ENCODE measurements around the gene PHF12. TPM values are rescaled to one million over a fixed set of nuclear protein-coding genes. Genes with fewer than 3 reads are reported as not detected.
A peak's percentile ranks its signal among the peaks of the same experiment; 100 is the strongest.

PHF12 gene
- total and polyA plus RNA-seq, 2 of the 13 experiments (the other 11 are each of a cell fraction or from before 2014, with no cell fraction given): 9.8 to 17.1 TPM

DNA sequence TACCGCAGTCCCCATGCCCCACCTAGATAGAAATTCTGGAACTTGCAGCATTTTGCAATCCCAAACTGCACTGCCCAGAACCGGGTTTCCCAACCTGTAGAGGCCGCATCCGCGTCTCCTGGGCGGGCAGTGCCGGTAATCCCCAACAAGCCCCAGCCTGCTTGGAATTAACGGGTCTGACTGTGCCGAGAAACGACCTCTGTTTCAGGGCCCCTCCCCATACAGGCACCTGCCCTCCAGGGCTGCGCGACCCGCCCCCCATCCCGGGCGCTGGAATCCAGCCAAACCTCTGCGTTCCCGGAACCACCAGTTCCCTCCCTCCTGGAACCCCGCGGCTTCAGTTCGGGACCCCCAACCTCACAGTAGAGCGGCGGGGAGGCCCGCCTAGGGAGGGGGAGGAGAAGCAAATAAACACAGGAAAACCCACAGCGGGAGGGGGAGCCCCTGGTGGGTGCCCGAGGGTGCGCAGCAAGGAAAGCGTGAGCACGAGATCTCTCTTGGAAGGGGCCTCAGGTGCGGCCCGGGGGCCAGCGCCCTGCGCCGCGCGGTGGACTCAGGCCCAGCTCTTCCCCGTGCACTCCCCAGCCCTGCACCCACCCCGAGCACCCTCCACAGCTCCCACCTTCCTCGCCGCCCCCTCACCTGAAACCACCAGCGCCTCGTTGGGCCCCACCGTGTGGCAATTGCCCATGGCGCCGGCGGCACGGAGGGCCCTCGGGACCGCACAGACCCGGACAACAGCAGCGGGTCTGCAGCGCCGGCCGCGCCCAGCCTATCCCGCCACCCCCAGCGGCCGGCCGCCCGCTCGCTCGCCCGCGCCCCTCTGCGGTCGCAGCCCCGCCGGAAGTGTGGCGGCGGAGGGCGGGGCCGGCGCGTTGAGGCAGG, 54.2 kb downstream of the PHF12 start, which contains the start of gene FLOT2 (continued):
- TF ChIP-seq, protein P1, sequence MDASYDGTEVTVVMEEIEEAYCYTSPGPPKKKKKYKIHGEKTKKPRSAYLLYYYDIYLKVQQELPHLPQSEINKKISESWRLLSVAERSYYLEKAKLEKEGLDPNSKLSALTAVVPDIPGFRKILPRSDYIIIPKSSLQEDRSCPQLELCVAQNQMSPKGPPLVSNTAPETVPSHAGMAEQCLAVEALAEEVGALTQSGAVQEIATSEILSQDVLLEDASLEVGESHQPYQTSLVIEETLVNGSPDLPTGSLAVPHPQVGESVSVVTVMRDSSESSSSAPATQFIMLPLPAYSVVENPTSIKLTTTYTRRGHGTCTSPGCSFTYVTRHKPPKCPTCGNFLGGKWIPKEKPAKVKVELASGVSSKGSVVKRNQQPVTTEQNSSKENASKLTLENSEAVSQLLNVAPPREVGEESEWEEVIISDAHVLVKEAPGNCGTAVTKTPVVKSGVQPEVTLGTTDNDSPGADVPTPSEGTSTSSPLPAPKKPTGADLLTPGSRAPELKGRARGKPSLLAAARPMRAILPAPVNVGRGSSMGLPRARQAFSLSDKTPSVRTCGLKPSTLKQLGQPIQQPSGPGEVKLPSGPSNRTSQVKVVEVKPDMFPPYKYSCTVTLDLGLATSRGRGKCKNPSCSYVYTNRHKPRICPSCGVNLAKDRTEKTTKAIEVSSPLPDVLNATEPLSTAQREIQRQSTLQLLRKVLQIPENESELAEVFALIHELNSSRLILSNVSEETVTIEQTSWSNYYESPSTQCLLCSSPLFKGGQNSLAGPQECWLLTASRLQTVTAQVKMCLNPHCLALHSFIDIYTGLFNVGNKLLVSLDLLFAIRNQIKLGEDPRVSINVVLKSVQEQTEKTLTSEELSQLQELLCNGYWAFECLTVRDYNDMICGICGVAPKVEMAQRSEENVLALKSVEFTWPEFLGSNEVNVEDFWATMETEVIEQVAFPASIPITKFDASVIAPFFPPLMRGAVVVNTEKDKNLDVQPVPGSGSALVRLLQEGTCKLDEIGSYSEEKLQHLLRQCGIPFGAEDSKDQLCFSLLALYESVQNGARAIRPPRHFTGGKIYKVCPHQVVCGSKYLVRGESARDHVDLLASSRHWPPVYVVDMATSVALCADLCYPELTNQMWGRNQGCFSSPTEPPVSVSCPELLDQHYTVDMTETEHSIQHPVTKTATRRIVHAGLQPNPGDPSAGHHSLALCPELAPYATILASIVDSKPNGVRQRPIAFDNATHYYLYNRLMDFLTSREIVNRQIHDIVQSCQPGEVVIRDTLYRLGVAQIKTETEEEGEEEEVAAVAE (CRISPR knock-in tag; IDR thresholded peaks at IDR 0.05; ENCODE audit: borderline replicate concordance): 0 out of 2 replicates have a peak, but pooled peaks have one; percentile 18
- TF ChIP-seq, protein P2, sequence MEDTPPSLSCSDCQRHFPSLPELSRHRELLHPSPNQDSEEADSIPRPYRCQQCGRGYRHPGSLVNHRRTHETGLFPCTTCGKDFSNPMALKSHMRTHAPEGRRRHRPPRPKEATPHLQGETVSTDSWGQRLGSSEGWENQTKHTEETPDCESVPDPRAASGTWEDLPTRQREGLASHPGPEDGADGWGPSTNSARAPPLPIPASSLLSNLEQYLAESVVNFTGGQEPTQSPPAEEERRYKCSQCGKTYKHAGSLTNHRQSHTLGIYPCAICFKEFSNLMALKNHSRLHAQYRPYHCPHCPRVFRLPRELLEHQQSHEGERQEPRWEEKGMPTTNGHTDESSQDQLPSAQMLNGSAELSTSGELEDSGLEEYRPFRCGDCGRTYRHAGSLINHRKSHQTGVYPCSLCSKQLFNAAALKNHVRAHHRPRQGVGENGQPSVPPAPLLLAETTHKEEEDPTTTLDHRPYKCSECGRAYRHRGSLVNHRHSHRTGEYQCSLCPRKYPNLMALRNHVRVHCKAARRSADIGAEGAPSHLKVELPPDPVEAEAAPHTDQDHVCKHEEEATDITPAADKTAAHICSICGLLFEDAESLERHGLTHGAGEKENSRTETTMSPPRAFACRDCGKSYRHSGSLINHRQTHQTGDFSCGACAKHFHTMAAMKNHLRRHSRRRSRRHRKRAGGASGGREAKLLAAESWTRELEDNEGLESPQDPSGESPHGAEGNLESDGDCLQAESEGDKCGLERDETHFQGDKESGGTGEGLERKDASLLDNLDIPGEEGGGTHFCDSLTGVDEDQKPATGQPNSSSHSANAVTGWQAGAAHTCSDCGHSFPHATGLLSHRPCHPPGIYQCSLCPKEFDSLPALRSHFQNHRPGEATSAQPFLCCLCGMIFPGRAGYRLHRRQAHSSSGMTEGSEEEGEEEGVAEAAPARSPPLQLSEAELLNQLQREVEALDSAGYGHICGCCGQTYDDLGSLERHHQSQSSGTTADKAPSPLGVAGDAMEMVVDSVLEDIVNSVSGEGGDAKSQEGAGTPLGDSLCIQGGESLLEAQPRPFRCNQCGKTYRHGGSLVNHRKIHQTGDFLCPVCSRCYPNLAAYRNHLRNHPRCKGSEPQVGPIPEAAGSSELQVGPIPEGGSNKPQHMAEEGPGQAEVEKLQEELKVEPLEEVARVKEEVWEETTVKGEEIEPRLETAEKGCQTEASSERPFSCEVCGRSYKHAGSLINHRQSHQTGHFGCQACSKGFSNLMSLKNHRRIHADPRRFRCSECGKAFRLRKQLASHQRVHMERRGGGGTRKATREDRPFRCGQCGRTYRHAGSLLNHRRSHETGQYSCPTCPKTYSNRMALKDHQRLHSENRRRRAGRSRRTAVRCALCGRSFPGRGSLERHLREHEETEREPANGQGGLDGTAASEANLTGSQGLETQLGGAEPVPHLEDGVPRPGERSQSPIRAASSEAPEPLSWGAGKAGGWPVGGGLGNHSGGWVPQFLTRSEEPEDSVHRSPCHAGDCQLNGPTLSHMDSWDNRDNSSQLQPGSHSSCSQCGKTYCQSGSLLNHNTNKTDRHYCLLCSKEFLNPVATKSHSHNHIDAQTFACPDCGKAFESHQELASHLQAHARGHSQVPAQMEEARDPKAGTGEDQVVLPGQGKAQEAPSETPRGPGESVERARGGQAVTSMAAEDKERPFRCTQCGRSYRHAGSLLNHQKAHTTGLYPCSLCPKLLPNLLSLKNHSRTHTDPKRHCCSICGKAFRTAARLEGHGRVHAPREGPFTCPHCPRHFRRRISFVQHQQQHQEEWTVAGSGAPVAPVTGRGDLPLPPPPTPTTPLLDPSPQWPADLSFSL (CRISPR knock-in tag; IDR thresholded peaks at IDR 0.05): no peak
- TF ChIP-seq ZNF230 (CRISPR knock-in tag; IDR thresholded peaks at IDR 0.05) (0 out of 2 replicates have a peak, but pooled peaks have one; percentile 61), ZNF543 (CRISPR knock-in tag; IDR thresholded peaks at IDR 0.05) (peak; percentile 42; the same call in 1 of the 2 replicates), TBX3 (IDR thresholded peaks at IDR 0.05; ENCODE audit: borderline replicate concordance) (no peak), HES4 (CRISPR knock-in tag; IDR thresholded peaks at IDR 0.05; ENCODE audit: borderline replicate concordance) (peak; percentile 82), RFXAP (CRISPR knock-in tag; IDR thresholded peaks at IDR 0.05; ENCODE audit: borderline replicate concordance) (peak; percentile 22; the same call in 1 of the 2 replicates), NKX3-1 (CRISPR knock-in tag; IDR thresholded peaks at IDR 0.05) (peak; percentile 81), GATAD2A (CRISPR knock-in tag; IDR thresholded peaks at IDR 0.05) (peak; percentile 30; the same call in 1 of the 2 replicates), EEA1 (CRISPR knock-in tag; IDR thresholded peaks at IDR 0.05; ENCODE audit: borderline replicate concordance) (peak; percentile 69; the same call in 1 of the 2 replicates)
- TF ChIP-seq, protein P3, sequence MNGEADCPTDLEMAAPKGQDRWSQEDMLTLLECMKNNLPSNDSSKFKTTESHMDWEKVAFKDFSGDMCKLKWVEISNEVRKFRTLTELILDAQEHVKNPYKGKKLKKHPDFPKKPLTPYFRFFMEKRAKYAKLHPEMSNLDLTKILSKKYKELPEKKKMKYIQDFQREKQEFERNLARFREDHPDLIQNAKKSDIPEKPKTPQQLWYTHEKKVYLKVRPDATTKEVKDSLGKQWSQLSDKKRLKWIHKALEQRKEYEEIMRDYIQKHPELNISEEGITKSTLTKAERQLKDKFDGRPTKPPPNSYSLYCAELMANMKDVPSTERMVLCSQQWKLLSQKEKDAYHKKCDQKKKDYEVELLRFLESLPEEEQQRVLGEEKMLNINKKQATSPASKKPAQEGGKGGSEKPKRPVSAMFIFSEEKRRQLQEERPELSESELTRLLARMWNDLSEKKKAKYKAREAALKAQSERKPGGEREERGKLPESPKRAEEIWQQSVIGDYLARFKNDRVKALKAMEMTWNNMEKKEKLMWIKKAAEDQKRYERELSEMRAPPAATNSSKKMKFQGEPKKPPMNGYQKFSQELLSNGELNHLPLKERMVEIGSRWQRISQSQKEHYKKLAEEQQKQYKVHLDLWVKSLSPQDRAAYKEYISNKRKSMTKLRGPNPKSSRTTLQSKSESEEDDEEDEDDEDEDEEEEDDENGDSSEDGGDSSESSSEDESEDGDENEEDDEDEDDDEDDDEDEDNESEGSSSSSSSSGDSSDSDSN (CRISPR knock-in tag; IDR thresholded peaks at IDR 0.05): peak; percentile 85
- TF ChIP-seq, protein P4, sequence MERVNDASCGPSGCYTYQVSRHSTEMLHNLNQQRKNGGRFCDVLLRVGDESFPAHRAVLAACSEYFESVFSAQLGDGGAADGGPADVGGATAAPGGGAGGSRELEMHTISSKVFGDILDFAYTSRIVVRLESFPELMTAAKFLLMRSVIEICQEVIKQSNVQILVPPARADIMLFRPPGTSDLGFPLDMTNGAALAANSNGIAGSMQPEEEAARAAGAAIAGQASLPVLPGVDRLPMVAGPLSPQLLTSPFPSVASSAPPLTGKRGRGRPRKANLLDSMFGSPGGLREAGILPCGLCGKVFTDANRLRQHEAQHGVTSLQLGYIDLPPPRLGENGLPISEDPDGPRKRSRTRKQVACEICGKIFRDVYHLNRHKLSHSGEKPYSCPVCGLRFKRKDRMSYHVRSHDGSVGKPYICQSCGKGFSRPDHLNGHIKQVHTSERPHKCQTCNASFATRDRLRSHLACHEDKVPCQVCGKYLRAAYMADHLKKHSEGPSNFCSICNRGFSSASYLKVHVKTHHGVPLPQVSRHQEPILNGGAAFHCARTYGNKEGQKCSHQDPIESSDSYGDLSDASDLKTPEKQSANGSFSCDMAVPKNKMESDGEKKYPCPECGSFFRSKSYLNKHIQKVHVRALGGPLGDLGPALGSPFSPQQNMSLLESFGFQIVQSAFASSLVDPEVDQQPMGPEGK (CRISPR knock-in tag; IDR thresholded peaks at IDR 0.05): peak; percentile 88
